SK-N-SH (cell line): ENCODE data around the gene UBAP1L. TPM values are rescaled to one million over a fixed set of nuclear protein-coding genes. Genes with fewer than 3 reads are reported as not detected.

Experiments
- CTCF ChIA-PET: fragments of 300-600, 350-600 bp; formaldehyde crosslinking; extraction: SDS; loops from one replicate; lab custom pipeline; 2021; lab: Yijun Ruan, JAX
- POLR2A ChIA-PET: fragments of 350-600 bp; sonication (Branson Sonifier 250); formaldehyde crosslinking; extraction: SDS; loops from one replicate; lab custom pipeline; 2020; ENCODE audit warnings: antibody characterized with exemption, inconsistent platforms; lab: Yijun Ruan, JAX
- DNase-seq: peaks from one replicate; pipeline ENCODE4 v3.0.0; 2012
- H2AFZ ChIP-seq: fragments of 200-600 bp; sonication (generic); 2 replicates; pipeline ENCODE4 v1.8.1; 2016; ENCODE audit warnings: antibody characterized with exemption, mild to moderate bottlenecking, low read depth
- H3F3A ChIP-seq: fragments of 200-600 bp; sonication (generic); replicated peaks from 2 replicates; pipeline ENCODE3; 2016; ENCODE audit warnings: antibody characterized with exemption, mild to moderate bottlenecking; ENCODE audit not compliant: insufficient read depth
- H3K27ac ChIP-seq, 2 experiments: fragments of 200-500 bp in 1 of 2; fragments of 200-600 bp in 1 of 2; sonication (Bioruptor generic) in 1 of 2; sonication (generic), shearing (Covaris generic) in 1 of 2; 2 replicates each; pipeline versions ENCODE4 v1.5.1 to v1.6.1; 2014 to 2016; ENCODE audit warnings: low read depth in 2 of 2, inconsistent platforms in 1 of 2, low read length in 1 of 2, mild to moderate bottlenecking in 1 of 2, mixed read lengths in 1 of 2
- H3K27me3 ChIP-seq: fragments of 200-600 bp; sonication (generic), shearing (Covaris generic); 2 replicates; pipeline ENCODE4 v1.6.1; 2016; ENCODE audit warnings: mixed run types; ENCODE audit not compliant: insufficient read depth
- H3K36me3 ChIP-seq, 2 experiments: fragments of 200-500 bp in 1 of 2; fragments of 200-600 bp in 1 of 2; sonication (Bioruptor generic) in 1 of 2; sonication (generic) in 1 of 2; replicated peaks in 1 of 2; 2 replicates each; pipeline versions ENCODE3 to v1.5.1; 2014 to 2016; ENCODE audit warnings: low read length in 1 of 2, mild to moderate bottlenecking in 1 of 2; ENCODE audit not compliant: insufficient read depth in 2 of 2, control insufficient read depth in 1 of 2
- H3K4me1 ChIP-seq, 2 experiments: fragments of 200-500 bp in 1 of 2; fragments of 200-600 bp in 1 of 2; sonication (Bioruptor generic) in 1 of 2; sonication (generic), shearing (Covaris generic) in 1 of 2; 2 replicates each; pipeline versions ENCODE4 v1.5.1 to v1.6.1; 2014 to 2016; ENCODE audit warnings: low read depth in 1 of 2, low read length in 1 of 2, mixed run types in 1 of 2; ENCODE audit not compliant: insufficient read depth in 2 of 2, control insufficient read depth in 1 of 2
- H3K4me2 ChIP-seq: fragments of 200-600 bp; sonication (generic), shearing (Covaris generic); 2 replicates; pipeline ENCODE4 v1.6.1; 2017; ENCODE audit warnings: mixed run types
- H3K4me3 ChIP-seq, 2 experiments: fragments of 200-500 bp in 1 of 2; fragments of 200-600 bp in 1 of 2; sonication (Bioruptor generic) in 1 of 2; sonication (generic), shearing (Covaris generic) in 1 of 2; 2 replicates each; pipeline versions ENCODE4 v1.5.1 to v1.8.1; 2014 to 2016; ENCODE audit warnings: low read depth in 2 of 2, inconsistent platforms in 1 of 2, low read length in 1 of 2, mild to moderate bottlenecking in 1 of 2, mixed read lengths in 1 of 2, moderate library complexity in 1 of 2
- H3K79me2 ChIP-seq: fragments of 200-600 bp; sonication (generic); 2 replicates; pipeline ENCODE4 v1.8.1; 2017; ENCODE audit warnings: mild to moderate bottlenecking; ENCODE audit not compliant: insufficient read depth
- H3K9ac ChIP-seq: fragments of 200-600 bp; sonication (generic); 2 replicates; pipeline ENCODE4 v1.6.1; 2017; ENCODE audit warnings: mixed run types
- H3K9me2 ChIP-seq: fragments of 200-600 bp; sonication (generic); 2 replicates; pipeline ENCODE4 v1.6.1; 2017; ENCODE audit warnings: mixed run types
- H3K9me3 ChIP-seq: fragments of 200-600 bp; sonication (generic); 2 replicates; pipeline ENCODE4 v1.6.1; 2017; ENCODE audit warnings: mixed run types, mild to moderate bottlenecking, moderate library complexity
- H4K20me1 ChIP-seq: fragments of 200-600 bp; sonication (generic); 2 replicates; pipeline ENCODE4 v1.6.1; 2017; ENCODE audit warnings: mild to moderate bottlenecking, mixed run types; ENCODE audit not compliant: insufficient read depth
- CHD2 ChIP-seq: fragments of 150-350 bp; IDR thresholded peaks from 2 replicates; pipeline ENCODE4 v1.6.1; 2018; ENCODE audit warnings: low read length; ENCODE audit not compliant: partially characterized antibody
- EP300 ChIP-seq, 2 experiments: IDR thresholded peaks; 2 replicates each; pipeline versions ENCODE4 v1.4.0 to v1.6.1; 2012; ENCODE audit warnings: borderline replicate concordance in 1 of 2, low read depth in 1 of 2, low read length in 1 of 2
- EZH2phosphoT487 ChIP-seq: fragments of 200-600 bp; sonication (generic); IDR thresholded peaks from 2 replicates; pipeline ENCODE4 v1.6.1; 2017; ENCODE audit warnings: low read depth, mixed run types, mild to moderate bottlenecking, antibody characterized with exemption, moderate library complexity, borderline replicate concordance
- FOSL2 ChIP-seq: IDR thresholded peaks from 2 replicates; pipeline ENCODE4 v1.4.0; 2012; ENCODE audit warnings: low read depth, mild to moderate bottlenecking, moderate library complexity, borderline replicate concordance
- GATA2 ChIP-seq: sonication (generic); formaldehyde crosslinking; IDR thresholded peaks from 2 replicates; pipeline ENCODE4 v1.5.0; 2020; ENCODE audit warnings: mild to moderate bottlenecking, missing genetic modification reagents
- JUND ChIP-seq: IDR thresholded peaks from 2 replicates; pipeline ENCODE4 v1.4.0; 2012
- MEF2A ChIP-seq: IDR thresholded peaks from 2 replicates; pipeline ENCODE4 v1.4.0; 2012; ENCODE audit warnings: low read depth, borderline replicate concordance
- MXI1 ChIP-seq: IDR thresholded peaks from 2 replicates; pipeline ENCODE4 v1.6.1; 2012; ENCODE audit warnings: mild to moderate bottlenecking, low read depth, low read length, improper control_type of control experiment
- NFIC ChIP-seq: IDR thresholded peaks from 2 replicates; pipeline ENCODE4 v1.4.0; 2012; ENCODE audit warnings: borderline replicate concordance
- NRF1 ChIP-seq: IDR thresholded peaks from 2 replicates; pipeline ENCODE4 v1.6.1; 2012; ENCODE audit warnings: low read depth, mild to moderate bottlenecking, low read length
- POLR2AphosphoS5 ChIP-seq: IDR thresholded peaks from 2 replicates; pipeline ENCODE4 v1.6.1; 2012; ENCODE audit warnings: low read depth, low read length
- RAD21 ChIP-seq: IDR thresholded peaks from 2 replicates; pipeline ENCODE4 v1.6.1; 2012; ENCODE audit warnings: mild to moderate bottlenecking, low read length
- RFX5 ChIP-seq: IDR thresholded peaks from 2 replicates; pipeline ENCODE4 v1.6.1; 2012; ENCODE audit warnings: mild to moderate bottlenecking, improper control_type of control experiment, low read length
- RXRA ChIP-seq: IDR thresholded peaks from 2 replicates; pipeline ENCODE4 v1.4.0; 2012; ENCODE audit warnings: low read depth, mild to moderate bottlenecking, borderline replicate concordance
- SIN3A ChIP-seq: IDR thresholded peaks from 2 replicates; pipeline ENCODE4 v1.6.1; 2012; ENCODE audit warnings: low read depth, mild to moderate bottlenecking, low read length, moderate library complexity, borderline replicate concordance
- SMC3 ChIP-seq: IDR thresholded peaks from 2 replicates; pipeline ENCODE4 v1.6.1; 2012; ENCODE audit warnings: low read depth, low read length, improper control_type of control experiment
- TAF1 ChIP-seq: IDR thresholded peaks from 2 replicates; pipeline ENCODE4 v1.6.1; 2012; ENCODE audit warnings: low read depth, mild to moderate bottlenecking, low read length, moderate library complexity, borderline replicate concordance
- TCF12 ChIP-seq: IDR thresholded peaks from 2 replicates; pipeline ENCODE4 v1.4.0; 2012
- TEAD4 ChIP-seq: IDR thresholded peaks from 2 replicates; pipeline ENCODE4 v1.4.0; 2012; ENCODE audit warnings: mild to moderate bottlenecking, borderline replicate concordance; ENCODE audit not compliant: insufficient read depth
- WGBS: methylation state at CpG from one replicate; pipeline ENCODE4 v1.1.6; 2017; ENCODE audit warnings: low lambda C conversion rate; 5-methylcytosine and 5-hydroxymethylcytosine counted together
- polyA plus RNA-seq, 3 experiments: library from polyadenylated mRNA; depleted of rRNA; stranded (reverse); fragments of >200 nt; gene quantifications; 2 replicates each; pipeline ENCODE4 v1.2.3, GENCODE V29; 2012
- TF ChIP-seq, protein P1 (sequence below): IDR thresholded peaks from 2 replicates; pipeline ENCODE4 v1.4.0; 2012; ENCODE audit warnings: low read depth, borderline replicate concordance
- TF ChIP-seq, protein P2 (sequence below): fragments of 200-600 bp; sonication (generic); IDR thresholded peaks from 2 replicates; pipeline ENCODE4 v1.6.1; 2017; ENCODE audit warnings: antibody characterized with exemption, mild to moderate bottlenecking, moderate library complexity
- TF ChIP-seq, protein P3 (sequence below): IDR thresholded peaks from 2 replicates; pipeline ENCODE4 v1.6.1; 2012; ENCODE audit warnings: mild to moderate bottlenecking, low read depth, low read length, moderate library complexity
- TF ChIP-seq, protein P4 (sequence below): IDR thresholded peaks from 2 replicates; pipeline ENCODE4 v1.4.0; 2012; ENCODE audit warnings: low read depth, borderline replicate concordance
- TF ChIP-seq, protein P5 (sequence below): IDR thresholded peaks from 2 replicates; pipeline ENCODE4 v1.4.0; 2012; ENCODE audit warnings: low read depth
- TF ChIP-seq, protein P6 (sequence below): fragments of 150-350 bp; IDR thresholded peaks from 2 replicates; pipeline ENCODE4 v1.6.1; 2016; ENCODE audit warnings: mild to moderate bottlenecking, low read depth, low read length

Gene UBAP1L
- polyA plus RNA-seq, 1 of the 3 experiments (the other 2 are of a cell fraction) = 1.8 TPM

DNA sequence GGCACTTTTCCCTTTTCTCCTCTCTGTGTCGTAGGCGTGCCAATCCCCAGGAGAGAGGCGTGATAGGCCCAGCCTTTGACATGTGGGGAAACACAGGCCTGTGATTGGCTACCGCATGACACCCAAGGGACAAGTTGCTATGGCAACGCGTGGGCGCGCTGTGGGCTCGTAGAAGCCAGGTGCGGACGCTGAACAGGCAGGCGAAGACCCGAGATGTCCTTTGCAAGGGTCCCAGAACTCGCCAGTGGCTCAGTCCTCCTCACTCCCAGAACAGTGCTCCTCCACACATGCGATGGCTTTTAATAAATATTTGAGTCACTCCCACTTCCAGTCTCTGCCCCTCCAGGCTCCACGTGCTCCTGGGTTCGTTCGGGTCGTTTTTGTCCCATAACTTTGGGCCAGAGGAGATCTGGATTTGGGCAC lies 65.6 kb downstream of the UBAP1L start:
- POLR2A ChIA-PET = no interaction called here
- WGBS = 22% methylated on average over 10 of the region's 19 CpGs
- H3K4me1 ChIP-seq = peaks cover 0 to 14% of the 10 kb centered on the region in 2 experiments; a peak in 1 of 4 replicates
- TF ChIP-seq, protein P1, sequence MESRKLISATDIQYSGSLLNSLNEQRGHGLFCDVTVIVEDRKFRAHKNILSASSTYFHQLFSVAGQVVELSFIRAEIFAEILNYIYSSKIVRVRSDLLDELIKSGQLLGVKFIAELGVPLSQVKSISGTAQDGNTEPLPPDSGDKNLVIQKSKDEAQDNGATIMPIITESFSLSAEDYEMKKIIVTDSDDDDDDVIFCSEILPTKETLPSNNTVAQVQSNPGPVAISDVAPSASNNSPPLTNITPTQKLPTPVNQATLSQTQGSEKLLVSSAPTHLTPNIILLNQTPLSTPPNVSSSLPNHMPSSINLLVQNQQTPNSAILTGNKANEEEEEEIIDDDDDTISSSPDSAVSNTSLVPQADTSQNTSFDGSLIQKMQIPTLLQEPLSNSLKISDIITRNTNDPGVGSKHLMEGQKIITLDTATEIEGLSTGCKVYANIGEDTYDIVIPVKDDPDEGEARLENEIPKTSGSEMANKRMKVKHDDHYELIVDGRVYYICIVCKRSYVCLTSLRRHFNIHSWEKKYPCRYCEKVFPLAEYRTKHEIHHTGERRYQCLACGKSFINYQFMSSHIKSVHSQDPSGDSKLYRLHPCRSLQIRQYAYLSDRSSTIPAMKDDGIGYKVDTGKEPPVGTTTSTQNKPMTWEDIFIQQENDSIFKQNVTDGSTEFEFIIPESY = no peak
- TF ChIP-seq GATA2 (CRISPR knock-in tag) (no peak), POLR2AphosphoS5 (no peak), NFIC (no peak), RFX5 (peak; percentile 96), MEF2A (no peak), TEAD4 (no peak), CHD2 (no peak), RXRA (no peak), RAD21 (no peak), NRF1 (no peak), TAF1 (no peak), FOSL2 (no peak), MXI1 (peak; percentile 96), TCF12 (no peak), SMC3 (no peak), EP300 (IDR thresholded peaks at IDR 0.05; ENCODE audit: borderline replicate concordance in 1 of 2, low read depth in 1 of 2, low read length in 1 of 2) (no peak), EZH2phosphoT487 (no peak), SIN3A (0 out of 2 replicates have a peak, but pooled peaks have one; percentile 42), JUND (no peak)
- TF ChIP-seq, protein P2, sequence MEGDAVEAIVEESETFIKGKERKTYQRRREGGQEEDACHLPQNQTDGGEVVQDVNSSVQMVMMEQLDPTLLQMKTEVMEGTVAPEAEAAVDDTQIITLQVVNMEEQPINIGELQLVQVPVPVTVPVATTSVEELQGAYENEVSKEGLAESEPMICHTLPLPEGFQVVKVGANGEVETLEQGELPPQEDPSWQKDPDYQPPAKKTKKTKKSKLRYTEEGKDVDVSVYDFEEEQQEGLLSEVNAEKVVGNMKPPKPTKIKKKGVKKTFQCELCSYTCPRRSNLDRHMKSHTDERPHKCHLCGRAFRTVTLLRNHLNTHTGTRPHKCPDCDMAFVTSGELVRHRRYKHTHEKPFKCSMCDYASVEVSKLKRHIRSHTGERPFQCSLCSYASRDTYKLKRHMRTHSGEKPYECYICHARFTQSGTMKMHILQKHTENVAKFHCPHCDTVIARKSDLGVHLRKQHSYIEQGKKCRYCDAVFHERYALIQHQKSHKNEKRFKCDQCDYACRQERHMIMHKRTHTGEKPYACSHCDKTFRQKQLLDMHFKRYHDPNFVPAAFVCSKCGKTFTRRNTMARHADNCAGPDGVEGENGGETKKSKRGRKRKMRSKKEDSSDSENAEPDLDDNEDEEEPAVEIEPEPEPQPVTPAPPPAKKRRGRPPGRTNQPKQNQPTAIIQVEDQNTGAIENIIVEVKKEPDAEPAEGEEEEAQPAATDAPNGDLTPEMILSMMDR = no peak
- TF ChIP-seq, protein P3, sequence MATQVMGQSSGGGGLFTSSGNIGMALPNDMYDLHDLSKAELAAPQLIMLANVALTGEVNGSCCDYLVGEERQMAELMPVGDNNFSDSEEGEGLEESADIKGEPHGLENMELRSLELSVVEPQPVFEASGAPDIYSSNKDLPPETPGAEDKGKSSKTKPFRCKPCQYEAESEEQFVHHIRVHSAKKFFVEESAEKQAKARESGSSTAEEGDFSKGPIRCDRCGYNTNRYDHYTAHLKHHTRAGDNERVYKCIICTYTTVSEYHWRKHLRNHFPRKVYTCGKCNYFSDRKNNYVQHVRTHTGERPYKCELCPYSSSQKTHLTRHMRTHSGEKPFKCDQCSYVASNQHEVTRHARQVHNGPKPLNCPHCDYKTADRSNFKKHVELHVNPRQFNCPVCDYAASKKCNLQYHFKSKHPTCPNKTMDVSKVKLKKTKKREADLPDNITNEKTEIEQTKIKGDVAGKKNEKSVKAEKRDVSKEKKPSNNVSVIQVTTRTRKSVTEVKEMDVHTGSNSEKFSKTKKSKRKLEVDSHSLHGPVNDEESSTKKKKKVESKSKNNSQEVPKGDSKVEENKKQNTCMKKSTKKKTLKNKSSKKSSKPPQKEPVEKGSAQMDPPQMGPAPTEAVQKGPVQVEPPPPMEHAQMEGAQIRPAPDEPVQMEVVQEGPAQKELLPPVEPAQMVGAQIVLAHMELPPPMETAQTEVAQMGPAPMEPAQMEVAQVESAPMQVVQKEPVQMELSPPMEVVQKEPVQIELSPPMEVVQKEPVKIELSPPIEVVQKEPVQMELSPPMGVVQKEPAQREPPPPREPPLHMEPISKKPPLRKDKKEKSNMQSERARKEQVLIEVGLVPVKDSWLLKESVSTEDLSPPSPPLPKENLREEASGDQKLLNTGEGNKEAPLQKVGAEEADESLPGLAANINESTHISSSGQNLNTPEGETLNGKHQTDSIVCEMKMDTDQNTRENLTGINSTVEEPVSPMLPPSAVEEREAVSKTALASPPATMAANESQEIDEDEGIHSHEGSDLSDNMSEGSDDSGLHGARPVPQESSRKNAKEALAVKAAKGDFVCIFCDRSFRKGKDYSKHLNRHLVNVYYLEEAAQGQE = no peak
- TF ChIP-seq, protein P4, sequence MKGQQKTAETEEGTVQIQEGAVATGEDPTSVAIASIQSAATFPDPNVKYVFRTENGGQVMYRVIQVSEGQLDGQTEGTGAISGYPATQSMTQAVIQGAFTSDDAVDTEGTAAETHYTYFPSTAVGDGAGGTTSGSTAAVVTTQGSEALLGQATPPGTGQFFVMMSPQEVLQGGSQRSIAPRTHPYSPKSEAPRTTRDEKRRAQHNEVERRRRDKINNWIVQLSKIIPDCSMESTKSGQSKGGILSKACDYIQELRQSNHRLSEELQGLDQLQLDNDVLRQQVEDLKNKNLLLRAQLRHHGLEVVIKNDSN = peak; percentile 92
- TF ChIP-seq, protein P5, sequence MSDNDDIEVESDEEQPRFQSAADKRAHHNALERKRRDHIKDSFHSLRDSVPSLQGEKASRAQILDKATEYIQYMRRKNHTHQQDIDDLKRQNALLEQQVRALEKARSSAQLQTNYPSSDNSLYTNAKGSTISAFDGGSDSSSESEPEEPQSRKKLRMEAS = peak; percentile 82
- TF ChIP-seq, protein P6, sequence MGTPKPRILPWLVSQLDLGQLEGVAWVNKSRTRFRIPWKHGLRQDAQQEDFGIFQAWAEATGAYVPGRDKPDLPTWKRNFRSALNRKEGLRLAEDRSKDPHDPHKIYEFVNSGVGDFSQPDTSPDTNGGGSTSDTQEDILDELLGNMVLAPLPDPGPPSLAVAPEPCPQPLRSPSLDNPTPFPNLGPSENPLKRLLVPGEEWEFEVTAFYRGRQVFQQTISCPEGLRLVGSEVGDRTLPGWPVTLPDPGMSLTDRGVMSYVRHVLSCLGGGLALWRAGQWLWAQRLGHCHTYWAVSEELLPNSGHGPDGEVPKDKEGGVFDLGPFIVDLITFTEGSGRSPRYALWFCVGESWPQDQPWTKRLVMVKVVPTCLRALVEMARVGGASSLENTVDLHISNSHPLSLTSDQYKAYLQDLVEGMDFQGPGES = peak; percentile 78

More for the DNA sequence above, 65.6 kb downstream of the UBAP1L start:
- Histone ChIP-seq H3F3A (no peaks in the 10 kb centered on the region), H3K9ac (no peak overlapping the region), H3K4me2 (peak overlapping the region; percentile 90), H3K9me3 (no peaks in the 10 kb centered on the region), H3K27ac (no peak overlapping the region), H2AFZ (peak overlapping the region; percentile 94), H3K27me3 (no peaks in the 10 kb centered on the region), H4K20me1 (no peaks in the 10 kb centered on the region), H3K79me2 (no peaks in the 10 kb centered on the region), H3K4me3 (peak overlapping the region; percentile 48 to 71), H3K9me2 (no peaks in the 10 kb centered on the region), H3K36me3 (no peaks in the 10 kb centered on the region)
- peak; percentile 96 for DNase-seq
- CTCF ChIA-PET = interaction anchor here (0.9 to 9.3 kb wide), 6 partner anchors 15 to 322 kb away, joined by 3 to 109 read pairs (median 8); no protein-coding TSS in a partner anchor
